ENCODE measurements around the gene ADGRG6. TPM values are rescaled to one million over a fixed set of nuclear protein-coding genes. Genes with fewer than 3 reads are reported as not detected.

Gene ADGRG6
- total and polyA plus RNA-seq, 2 of the 8 experiments (the other 6 are each of a cell fraction or from before 2014, with no cell fraction given) = 1.1 to 6.2 TPM

GRCh38 chr6:142481466-142481865 lies 179.7 kb downstream of the ADGRG6 start (continued):
- TF ChIP-seq SAP30 (IDR thresholded peaks at IDR 0.05; ENCODE audit: insufficient read depth, insufficient replicate concordance, low read length) = no peak
- TF ChIP-seq MAX (IDR thresholded peaks at IDR 0.05) = no peak
- no peak for TF ChIP-seq MAFK (IDR thresholded peaks at IDR 0.05; ENCODE audit: low read depth, low read length)
- no peak for TF ChIP-seq RFX5 (IDR thresholded peaks at IDR 0.05; ENCODE audit: borderline replicate concordance, low read depth, low read length)
- TF ChIP-seq POU5F1 (IDR thresholded peaks at IDR 0.05; ENCODE audit: low read depth, low read length) = no peak
- no peak for TF ChIP-seq RNF2 (IDR thresholded peaks at IDR 0.05; ENCODE audit: borderline replicate concordance, low read depth, low read length, missing control alignments, poor library complexity, severe bottlenecking)
- no peak for TF ChIP-seq SUZ12 (IDR thresholded peaks at IDR 0.05; ENCODE audit: low read length)

All from H1 (cell line).